ENCODE results near the gene RNF121. TPM values are rescaled to one million over a fixed set of nuclear protein-coding genes. Genes with fewer than 3 reads are reported as not detected.

The RNF121 gene
- total and polyA plus RNA-seq, 2 of the 4 experiments (the other 2 are of a cell fraction): 43.4 to 88.7 TPM

DNA sequence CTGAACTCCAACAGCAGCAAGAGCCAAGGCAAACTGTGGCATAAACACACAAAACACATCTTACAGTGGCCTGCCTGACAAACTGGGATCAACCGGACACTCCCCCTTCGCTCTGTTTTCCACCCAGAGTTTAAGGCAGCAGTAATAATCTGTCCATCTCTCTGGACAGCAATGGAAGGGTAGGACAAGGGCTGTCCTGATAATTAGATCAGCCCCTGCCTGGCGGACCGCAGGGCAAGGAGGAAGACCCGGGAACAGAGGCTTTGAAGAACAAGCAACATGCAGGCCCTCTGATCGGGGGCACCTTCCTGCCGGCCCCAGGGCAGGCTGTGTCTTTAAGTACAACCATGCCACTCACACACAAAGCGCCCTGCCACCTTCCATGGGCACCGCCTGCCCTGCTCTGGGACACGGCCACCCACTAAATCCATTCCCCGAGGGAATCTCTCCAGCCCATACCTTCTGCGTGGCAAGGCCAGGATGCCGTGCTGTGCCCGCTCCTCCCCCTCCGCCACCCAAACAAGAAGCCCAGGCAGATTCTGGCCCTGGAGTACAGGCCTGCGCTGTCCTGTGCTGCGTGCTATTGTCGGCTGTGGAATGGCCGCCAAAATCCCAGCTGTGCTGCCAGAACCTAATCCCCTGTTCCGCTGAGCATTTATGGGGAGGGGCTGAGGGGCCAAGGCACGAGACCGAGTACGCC lies 112.7 kb downstream of the RNF121 start:
- Histone ChIP-seq H3K23ac (ENCODE audit: low read depth, low read length) (peak overlapping the region; percentile 98), H2BK20ac (ENCODE audit: low read depth, low read length) (peak overlapping the region; percentile 77), H2AK9ac (replicated peaks; ENCODE audit: low read depth, low read length, poor library complexity) (peak overlapping the region; percentile 100), H3K4me3 (ENCODE audit: insufficient read depth, low read depth, low read length) (peak overlapping the region; percentile 76), H3K27me3 (ENCODE audit: control insufficient read depth, insufficient read depth, low read length) (no peaks in the 10 kb centered on the region), H3K79me1 (ENCODE audit: low read depth in 1 of 2, low read length in 2 of 2) (peaks cover 12 to 85% of the 10 kb centered on the region in 2 experiments), H2BK15ac (ENCODE audit: low read depth, low read length) (peak overlapping the region; percentile 96), H3K18ac (ENCODE audit: low read depth, low read length) (peak overlapping the region; percentile 83), H3K4ac (ENCODE audit: low read depth, low read length) (peak overlapping the region; percentile 96), H3K9ac (ENCODE audit: low read depth, low read length) (peak overlapping the region; percentile 99), H2AK5ac (ENCODE audit: low read depth, low read length) (peak overlapping the region; percentile 99), H3K27ac (ENCODE audit: insufficient read depth, low read length) (peak overlapping the region; percentile 95), H4K20me1 (ENCODE audit: insufficient read depth, low read length) (peaks cover 25% of the 10 kb centered on the region), H3K9me1 (ENCODE audit: insufficient read depth, low read length) (peaks cover 18% of the 10 kb centered on the region), H3K56ac (ENCODE audit: extremely low read depth, insufficient read depth, low read length) (peak overlapping the region; percentile 96), H3K4me1 (ENCODE audit: control insufficient read depth, insufficient read depth, low read length) (peaks cover 10% of the 10 kb centered on the region), H3K14ac (replicated peaks; ENCODE audit: low read depth, low read length) (peak overlapping the region; percentile 98), H4K8ac (ENCODE audit: low read depth in 2 of 2, low read length in 2 of 2) (peak overlapping the region; percentile 100), H2AFZ (replicated peaks; ENCODE audit: low read length, poor library complexity) (peak overlapping the region; percentile 93), H3K4me2 (ENCODE audit: low read depth, low read length) (peak overlapping the region; percentile 84), H3K9me3 (ENCODE audit: control insufficient read depth, insufficient read depth, low read length) (no peaks in the 10 kb centered on the region), H3K36me3 (ENCODE audit: control insufficient read depth, insufficient read depth, low read length) (no peaks in the 10 kb centered on the region), H2BK5ac (ENCODE audit: low read depth, low read length, poor library complexity, severe bottlenecking) (peak overlapping the region; percentile 96), H4K5ac (ENCODE audit: low read depth, low read length) (peak overlapping the region; percentile 98), H4K91ac (ENCODE audit: insufficient read depth, low read depth, low read length) (peak overlapping the region; percentile 99), H2BK120ac (ENCODE audit: low read depth, low read length) (peak overlapping the region; percentile 87)
- in situ Hi-C loops (cut with MboI; ENCODE audit: low sequenced_read_pairs) (no loop called here), dilution Hi-C loops (cut with HindIII; ENCODE audit: low sequenced_read_pairs, unreplicated experiment) (no loop called here), intact Hi-C loops (cut with micrococcal nuclease) (loop anchor here (1.0 kb wide), 1 partner anchor 39 kb away; the partner anchor contains the start of genes LRRC51 and NUMA1)
- POLR2A ChIA-PET (ENCODE audit: unreplicated experiment): interaction anchor here (1.0 kb wide), 2 partner anchors 24 to 34 kb away, joined by 3 to 4 read pairs; no protein-coding TSS in a partner anchor
- no CpG with 5 or more reads among the region's 23 CpGs for WGBS, 2 experiments (ENCODE audit: extremely low coverage in 2 of 2, insufficient read length in 1 of 2)
- peak; percentile 75 for DNase-seq
- CTCF ChIA-PET: interaction anchor here (1.2 kb wide), 1 partner anchor 142 kb away, joined by 3 read pairs; no protein-coding TSS in a partner anchor
- ATAC-seq (ENCODE audit: low read depth): peak; percentile 65
- no TSS peak for BruUV-seq (replicated peaks)
- no peak for TF ChIP-seq MAFK (IDR thresholded peaks at IDR 0.05; ENCODE audit: low read depth, low read length)
- TF ChIP-seq NFE2L2 (IDR thresholded peaks at IDR 0.05; ENCODE audit: low read depth, low read length): no peak
- TF ChIP-seq, protein P1, sequence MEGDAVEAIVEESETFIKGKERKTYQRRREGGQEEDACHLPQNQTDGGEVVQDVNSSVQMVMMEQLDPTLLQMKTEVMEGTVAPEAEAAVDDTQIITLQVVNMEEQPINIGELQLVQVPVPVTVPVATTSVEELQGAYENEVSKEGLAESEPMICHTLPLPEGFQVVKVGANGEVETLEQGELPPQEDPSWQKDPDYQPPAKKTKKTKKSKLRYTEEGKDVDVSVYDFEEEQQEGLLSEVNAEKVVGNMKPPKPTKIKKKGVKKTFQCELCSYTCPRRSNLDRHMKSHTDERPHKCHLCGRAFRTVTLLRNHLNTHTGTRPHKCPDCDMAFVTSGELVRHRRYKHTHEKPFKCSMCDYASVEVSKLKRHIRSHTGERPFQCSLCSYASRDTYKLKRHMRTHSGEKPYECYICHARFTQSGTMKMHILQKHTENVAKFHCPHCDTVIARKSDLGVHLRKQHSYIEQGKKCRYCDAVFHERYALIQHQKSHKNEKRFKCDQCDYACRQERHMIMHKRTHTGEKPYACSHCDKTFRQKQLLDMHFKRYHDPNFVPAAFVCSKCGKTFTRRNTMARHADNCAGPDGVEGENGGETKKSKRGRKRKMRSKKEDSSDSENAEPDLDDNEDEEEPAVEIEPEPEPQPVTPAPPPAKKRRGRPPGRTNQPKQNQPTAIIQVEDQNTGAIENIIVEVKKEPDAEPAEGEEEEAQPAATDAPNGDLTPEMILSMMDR (conservative IDR thresholded peaks at IDR 0.05; ENCODE audit: low read depth, low read length): no peak
- no peak for TF ChIP-seq FOS (IDR thresholded peaks at IDR 0.05; ENCODE audit: low read depth, low read length)
- no peak for TF ChIP-seq RCOR1 (IDR thresholded peaks at IDR 0.05; ENCODE audit: insufficient replicate concordance, low read length)
- peak; percentile 76 for TF ChIP-seq POLR2A (IDR thresholded peaks at IDR 0.05; ENCODE audit: low read depth, low read length)
- peak; percentile 34; the same call in 1 of the 2 replicates for TF ChIP-seq MAZ (IDR thresholded peaks at IDR 0.05; ENCODE audit: borderline replicate concordance, low read depth, low read length)
- TF ChIP-seq, protein P2, sequence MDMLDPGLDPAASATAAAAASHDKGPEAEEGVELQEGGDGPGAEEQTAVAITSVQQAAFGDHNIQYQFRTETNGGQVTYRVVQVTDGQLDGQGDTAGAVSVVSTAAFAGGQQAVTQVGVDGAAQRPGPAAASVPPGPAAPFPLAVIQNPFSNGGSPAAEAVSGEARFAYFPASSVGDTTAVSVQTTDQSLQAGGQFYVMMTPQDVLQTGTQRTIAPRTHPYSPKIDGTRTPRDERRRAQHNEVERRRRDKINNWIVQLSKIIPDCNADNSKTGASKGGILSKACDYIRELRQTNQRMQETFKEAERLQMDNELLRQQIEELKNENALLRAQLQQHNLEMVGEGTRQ (IDR thresholded peaks at IDR 0.05; ENCODE audit: low read depth, low read length): no peak
- no peak for TF ChIP-seq SMC3 (IDR thresholded peaks at IDR 0.05; ENCODE audit: low read depth, low read length)
- no peak for TF ChIP-seq RFX5 (IDR thresholded peaks at IDR 0.05; ENCODE audit: low read depth, low read length)
- TF ChIP-seq CHD1 (IDR thresholded peaks at IDR 0.05; ENCODE audit: low read depth, low read length): no peak
- TF ChIP-seq MXI1 (IDR thresholded peaks at IDR 0.05; ENCODE audit: borderline replicate concordance, low read depth, low read length): 0 out of 2 replicates have a peak, but pooled peaks have one; percentile 15
- TF ChIP-seq, protein P3, sequence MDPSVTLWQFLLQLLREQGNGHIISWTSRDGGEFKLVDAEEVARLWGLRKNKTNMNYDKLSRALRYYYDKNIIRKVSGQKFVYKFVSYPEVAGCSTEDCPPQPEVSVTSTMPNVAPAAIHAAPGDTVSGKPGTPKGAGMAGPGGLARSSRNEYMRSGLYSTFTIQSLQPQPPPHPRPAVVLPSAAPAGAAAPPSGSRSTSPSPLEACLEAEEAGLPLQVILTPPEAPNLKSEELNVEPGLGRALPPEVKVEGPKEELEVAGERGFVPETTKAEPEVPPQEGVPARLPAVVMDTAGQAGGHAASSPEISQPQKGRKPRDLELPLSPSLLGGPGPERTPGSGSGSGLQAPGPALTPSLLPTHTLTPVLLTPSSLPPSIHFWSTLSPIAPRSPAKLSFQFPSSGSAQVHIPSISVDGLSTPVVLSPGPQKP (IDR thresholded peaks at IDR 0.05; ENCODE audit: borderline replicate concordance, low read depth, low read length): no peak
- peak; percentile 81 for TF ChIP-seq BHLHE40 (IDR thresholded peaks at IDR 0.05; ENCODE audit: low read depth, low read length)
